Smooth muscle cell (in vitro differentiated cells): ENCODE measurements around the gene LPA. TPM values are rescaled to one million over a fixed set of nuclear protein-coding genes. Genes with fewer than 3 reads are reported as not detected.
A peak's percentile ranks its signal among the peaks of the same experiment; 100 is the strongest.

Experiments
- DNase-seq: peaks from one replicate; lab custom pipeline; 2025; ENCODE audit not compliant: unreplicated experiment; lab: John Stamatoyannopoulos, UW
- H2AFZ ChIP-seq: fragments of 200-600 bp; sonication (generic); 2 replicates; pipeline ENCODE4 v1.6.0; 2016; ENCODE audit warnings: antibody characterized with exemption, low read depth, mild to moderate bottlenecking
- H3F3A ChIP-seq: fragments of 200-600 bp; sonication (generic); 2 replicates; pipeline ENCODE4 v1.6.0; 2017; ENCODE audit warnings: antibody characterized with exemption, low read depth
- H3K27ac ChIP-seq: fragments of 200-600 bp; sonication (generic); 2 replicates; pipeline ENCODE4 v1.5.1; 2016; ENCODE audit warnings: low read depth, mild to moderate bottlenecking
- H3K27me3 ChIP-seq: fragments of 200-600 bp; sonication (generic); 2 replicates; pipeline ENCODE4 v1.6.1; 2016; ENCODE audit warnings: low read depth, mild to moderate bottlenecking
- H3K36me3 ChIP-seq: fragments of 200-600 bp; sonication (generic); 2 replicates; pipeline ENCODE4 v1.5.1; 2016; ENCODE audit warnings: low read depth
- H3K4me1 ChIP-seq: fragments of 200-600 bp; sonication (generic); 2 replicates; pipeline ENCODE4 v1.5.1; 2016; ENCODE audit warnings: low read depth
- H3K4me2 ChIP-seq: fragments of 200-600 bp; sonication (generic); 2 replicates; pipeline ENCODE4 v1.6.0; 2016; ENCODE audit warnings: mild to moderate bottlenecking
- H3K4me3 ChIP-seq: fragments of 200-600 bp; sonication (generic); 2 replicates; pipeline ENCODE4 v1.5.1; 2016; ENCODE audit warnings: mild to moderate bottlenecking
- H3K79me2 ChIP-seq: fragments of 200-600 bp; sonication (generic); 2 replicates; pipeline ENCODE4 v1.6.0; 2016; ENCODE audit warnings: low read depth, mild to moderate bottlenecking
- H3K9ac ChIP-seq: fragments of 200-600 bp; sonication (generic); 2 replicates; pipeline ENCODE4 v1.6.0; 2016; ENCODE audit warnings: low read depth
- H3K9me3 ChIP-seq: fragments of 200-600 bp; sonication (generic); replicated peaks from 2 replicates; pipeline ENCODE4 v1.5.1; 2016; ENCODE audit warnings: low read depth
- H4K20me1 ChIP-seq: fragments of 200-600 bp; sonication (generic); 2 replicates; pipeline ENCODE4 v1.6.0; 2016; ENCODE audit warnings: low read depth
- WGBS: methylation state at CpG from one replicate; pipeline ENCODE4 v1.1.7; 2016; ENCODE audit warnings: low lambda C conversion rate; 5-methylcytosine and 5-hydroxymethylcytosine counted together
- polyA plus RNA-seq: library from polyadenylated mRNA; unstranded; fragments of >200 nt; fragmentation: Nextera tagmentation; extraction: Ambion mirVana; gene quantifications from 2 replicates; pipeline ENCODE4 v1.2.1, GENCODE V29; 2016
- total RNA-seq: library from RNA; depleted of rRNA; stranded (reverse); fragments of >200 nt; gene quantifications from 2 replicates; pipeline ENCODE4 v1.2.3, GENCODE V29; 2014
- TF ChIP-seq, protein P1 (sequence below): fragments of 200-600 bp; sonication (generic); IDR thresholded peaks from 2 replicates; pipeline ENCODE4 v1.5.1; 2017; ENCODE audit warnings: borderline replicate concordance, mild to moderate bottlenecking, antibody characterized with exemption; ENCODE audit not compliant: insufficient read depth, poor library complexity, severe bottlenecking

Gene LPA
- total and polyA plus RNA-seq, 2 experiments from 2014 or later: not detected

DNA sequence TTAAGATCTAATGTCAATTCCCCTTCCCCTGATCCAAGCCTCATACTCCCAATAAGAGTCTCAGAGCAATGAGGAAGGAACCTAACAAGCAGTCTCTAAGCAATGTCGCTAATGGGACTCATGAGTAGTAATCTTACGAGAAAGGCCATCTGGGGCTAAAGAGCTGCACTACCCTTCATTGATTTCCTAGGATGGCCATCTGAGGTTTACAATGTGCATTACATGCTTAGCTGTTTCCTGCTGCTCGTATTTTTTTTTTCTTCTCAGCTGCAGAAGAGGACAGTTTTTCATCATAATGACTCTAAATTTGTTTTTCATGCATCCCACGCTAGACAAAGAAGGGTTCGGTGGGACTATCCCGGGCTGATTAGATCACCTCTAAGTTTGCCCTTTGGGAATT, 119.3 kb downstream of the LPA start:
- Histone ChIP-seq H3K36me3 (no peaks in the 10 kb centered on the region), H2AFZ (no peak overlapping the region), H3K4me1 (no peaks in the 10 kb centered on the region), H3K4me3 (no peak overlapping the region), H3F3A (no peaks in the 10 kb centered on the region), H3K27me3 (peaks cover 11% of the 10 kb centered on the region), H4K20me1 (no peaks in the 10 kb centered on the region), H3K4me2 (no peak overlapping the region), H3K9ac (no peak overlapping the region), H3K9me3 (no peaks in the 10 kb centered on the region), H3K79me2 (no peaks in the 10 kb centered on the region), H3K27ac (no peak overlapping the region)
- DNase-seq: no peak
- 79% methylated on average over 6 of the region's 6 CpGs for WGBS
- TF ChIP-seq, protein P1, sequence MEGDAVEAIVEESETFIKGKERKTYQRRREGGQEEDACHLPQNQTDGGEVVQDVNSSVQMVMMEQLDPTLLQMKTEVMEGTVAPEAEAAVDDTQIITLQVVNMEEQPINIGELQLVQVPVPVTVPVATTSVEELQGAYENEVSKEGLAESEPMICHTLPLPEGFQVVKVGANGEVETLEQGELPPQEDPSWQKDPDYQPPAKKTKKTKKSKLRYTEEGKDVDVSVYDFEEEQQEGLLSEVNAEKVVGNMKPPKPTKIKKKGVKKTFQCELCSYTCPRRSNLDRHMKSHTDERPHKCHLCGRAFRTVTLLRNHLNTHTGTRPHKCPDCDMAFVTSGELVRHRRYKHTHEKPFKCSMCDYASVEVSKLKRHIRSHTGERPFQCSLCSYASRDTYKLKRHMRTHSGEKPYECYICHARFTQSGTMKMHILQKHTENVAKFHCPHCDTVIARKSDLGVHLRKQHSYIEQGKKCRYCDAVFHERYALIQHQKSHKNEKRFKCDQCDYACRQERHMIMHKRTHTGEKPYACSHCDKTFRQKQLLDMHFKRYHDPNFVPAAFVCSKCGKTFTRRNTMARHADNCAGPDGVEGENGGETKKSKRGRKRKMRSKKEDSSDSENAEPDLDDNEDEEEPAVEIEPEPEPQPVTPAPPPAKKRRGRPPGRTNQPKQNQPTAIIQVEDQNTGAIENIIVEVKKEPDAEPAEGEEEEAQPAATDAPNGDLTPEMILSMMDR: no peak

DNA sequence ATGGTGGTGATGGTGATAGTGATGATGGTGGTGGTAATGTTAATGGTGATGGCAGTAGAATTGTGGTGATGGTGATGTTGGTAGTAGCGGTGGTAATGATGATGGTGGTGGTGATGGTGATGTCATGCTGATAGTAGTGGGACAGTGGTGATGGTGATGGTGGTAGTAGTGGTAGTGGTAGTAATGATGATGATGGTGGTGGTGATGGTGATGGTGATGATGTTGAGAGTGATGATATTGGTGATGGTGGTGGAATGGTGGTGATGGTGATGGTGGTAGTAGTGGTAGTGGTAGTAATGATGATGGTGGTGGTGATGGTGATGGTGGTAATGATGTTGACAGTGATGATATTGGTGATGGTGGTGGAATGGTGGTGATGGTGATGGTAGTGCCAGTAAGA, 128.8 kb downstream of the LPA start:
- H4K20me1 ChIP-seq: no peaks in the 10 kb centered on the region
- no peak overlapping the region for H2AFZ ChIP-seq
- no peaks in the 10 kb centered on the region for H3K79me2 ChIP-seq
- WGBS: 86% methylated on average over 1 of the region's 1 CpG
- no peak overlapping the region for H3K4me3 ChIP-seq
- H3K27ac ChIP-seq: no peak overlapping the region
- TF ChIP-seq, protein P1: no peak
- no peaks in the 10 kb centered on the region for H3K4me1 ChIP-seq
- H3K36me3 ChIP-seq: no peaks in the 10 kb centered on the region
- no peaks in the 10 kb centered on the region for H3K9me3 ChIP-seq
- no peak for DNase-seq
- peaks cover 3% of the 10 kb centered on the region for H3K27me3 ChIP-seq
- no peak overlapping the region for H3K9ac ChIP-seq
- H3F3A ChIP-seq: no peaks in the 10 kb centered on the region
- no peak overlapping the region for H3K4me2 ChIP-seq

DNA sequence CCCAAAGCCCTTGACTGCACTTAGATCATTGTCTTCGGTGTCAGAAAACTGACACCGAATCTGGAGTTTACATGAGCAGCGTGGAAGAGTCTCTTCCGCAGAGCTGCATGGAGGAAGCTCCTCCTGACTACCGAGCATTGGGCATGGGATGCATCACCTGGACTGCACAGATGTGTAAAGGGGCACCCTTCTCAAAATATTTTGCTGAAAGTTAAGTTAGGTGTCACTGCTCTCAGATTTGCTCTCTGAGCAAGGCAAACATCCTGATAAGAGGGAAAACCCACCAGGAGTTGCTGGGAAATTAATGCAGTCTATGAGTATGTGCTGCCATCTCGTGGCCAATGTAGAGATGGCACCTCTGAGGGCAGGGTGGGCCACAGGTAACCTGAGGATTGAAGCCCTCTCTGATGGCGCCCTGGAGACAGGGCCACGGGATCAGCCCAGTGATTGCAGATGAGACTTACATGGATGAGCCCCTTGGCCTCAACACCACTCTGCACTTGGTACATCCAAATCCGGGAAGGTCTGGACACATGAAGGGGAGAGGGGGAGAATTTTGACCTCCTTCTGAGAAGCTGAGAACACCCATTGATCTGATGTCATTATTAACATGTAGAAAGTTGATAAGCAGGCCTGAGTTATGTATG, 129.9 kb downstream of the LPA start:
- H3K27ac ChIP-seq: no peak overlapping the region
- no peaks in the 10 kb centered on the region for H3F3A ChIP-seq
- peak overlapping the region; percentile 82 for H3K4me2 ChIP-seq
- TF ChIP-seq, protein P1: peak; percentile 88
- H3K36me3 ChIP-seq: no peaks in the 10 kb centered on the region
- H3K4me1 ChIP-seq: no peaks in the 10 kb centered on the region
- H3K9me3 ChIP-seq: no peaks in the 10 kb centered on the region
- H3K4me3 ChIP-seq: peak overlapping the region; percentile 27
- H3K79me2 ChIP-seq: no peaks in the 10 kb centered on the region
- no peak overlapping the region for H3K9ac ChIP-seq
- WGBS: 25% methylated on average over 9 of the region's 9 CpGs
- no peaks in the 10 kb centered on the region for H4K20me1 ChIP-seq
- DNase-seq: peak; percentile 15
- no peak overlapping the region for H2AFZ ChIP-seq
- peaks cover 3% of the 10 kb centered on the region for H3K27me3 ChIP-seq

DNA sequence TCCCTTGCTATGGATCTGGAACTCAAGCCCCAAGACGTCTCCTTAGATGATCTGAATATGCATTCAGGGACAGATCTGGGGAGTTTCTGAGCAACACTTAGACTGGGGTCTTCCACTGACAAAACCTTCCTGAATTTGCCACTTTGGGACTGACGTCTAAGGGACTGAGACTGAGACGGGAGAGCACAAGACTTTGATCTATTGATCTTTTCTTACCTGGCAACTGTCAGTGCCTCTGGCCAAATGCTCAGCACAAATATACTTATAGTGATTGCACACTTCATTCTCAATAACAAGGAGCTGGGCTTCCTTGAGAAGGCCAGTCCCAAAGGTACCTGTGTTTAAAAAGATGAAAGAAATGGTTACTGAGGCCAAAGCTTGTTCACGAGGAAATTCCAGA, 131.8 kb downstream of the LPA start:
- 84% methylated on average over 4 of the region's 4 CpGs for WGBS
- Histone ChIP-seq H3K36me3 (no peaks in the 10 kb centered on the region), H3K79me2 (no peaks in the 10 kb centered on the region), H3K4me2 (no peak overlapping the region), H4K20me1 (no peaks in the 10 kb centered on the region), H3K4me1 (no peaks in the 10 kb centered on the region), H3K4me3 (no peak overlapping the region), H2AFZ (peak overlapping the region; percentile 27), H3K9ac (no peak overlapping the region), H3K9me3 (no peaks in the 10 kb centered on the region), H3K27me3 (no peaks in the 10 kb centered on the region), H3F3A (no peaks in the 10 kb centered on the region), H3K27ac (no peak overlapping the region)
- TF ChIP-seq, protein P1: no peak
- DNase-seq: no peak
